NCI-H2107 treated with DMSO at 0.1 percent for 48 hours (cell line): ENCODE results near the gene NPC1.
"Not testable (repeated sequence)": the region's sequence is repeated elsewhere in the genome, so short reads cannot be mapped to it uniquely, and the experiment has no call there.

Experiments used
- DNase-seq: peaks from one replicate; lab custom pipeline; 2025; ENCODE audit not compliant: unreplicated experiment; lab: John Stamatoyannopoulos, UW

NPC1 gene

DNA sequence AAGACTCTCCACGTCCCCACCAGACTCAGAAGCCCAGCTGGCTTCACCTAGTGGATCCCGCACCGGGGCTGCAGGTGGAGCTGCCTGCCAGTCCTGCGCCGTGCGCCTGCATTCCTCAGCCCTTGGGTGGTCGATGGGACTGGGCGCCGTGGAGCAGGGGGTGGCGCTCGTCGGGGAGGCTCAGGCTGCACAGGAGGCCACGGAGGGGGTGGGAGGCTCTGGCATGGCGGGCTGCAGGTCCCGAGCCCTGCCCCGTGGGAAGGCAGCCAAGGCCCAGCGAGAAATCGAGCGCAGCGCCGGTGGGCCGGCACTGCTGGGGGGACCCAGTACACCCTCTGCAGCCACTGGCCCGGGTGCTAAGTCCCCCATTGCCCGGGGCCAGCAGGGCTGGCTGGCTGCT, 8.8 kb downstream of the NPC1 start:
- not testable (repeated sequence) for DNase-seq

GRCh38 chr18:23575309-23575651, 11.0 kb downstream of the NPC1 start:
- no peak for DNase-seq

- DNase-seq = no peak
Observed at GRCh38 chr18:23574611-23575308, 11.5 kb downstream of the NPC1 start.

DNA sequence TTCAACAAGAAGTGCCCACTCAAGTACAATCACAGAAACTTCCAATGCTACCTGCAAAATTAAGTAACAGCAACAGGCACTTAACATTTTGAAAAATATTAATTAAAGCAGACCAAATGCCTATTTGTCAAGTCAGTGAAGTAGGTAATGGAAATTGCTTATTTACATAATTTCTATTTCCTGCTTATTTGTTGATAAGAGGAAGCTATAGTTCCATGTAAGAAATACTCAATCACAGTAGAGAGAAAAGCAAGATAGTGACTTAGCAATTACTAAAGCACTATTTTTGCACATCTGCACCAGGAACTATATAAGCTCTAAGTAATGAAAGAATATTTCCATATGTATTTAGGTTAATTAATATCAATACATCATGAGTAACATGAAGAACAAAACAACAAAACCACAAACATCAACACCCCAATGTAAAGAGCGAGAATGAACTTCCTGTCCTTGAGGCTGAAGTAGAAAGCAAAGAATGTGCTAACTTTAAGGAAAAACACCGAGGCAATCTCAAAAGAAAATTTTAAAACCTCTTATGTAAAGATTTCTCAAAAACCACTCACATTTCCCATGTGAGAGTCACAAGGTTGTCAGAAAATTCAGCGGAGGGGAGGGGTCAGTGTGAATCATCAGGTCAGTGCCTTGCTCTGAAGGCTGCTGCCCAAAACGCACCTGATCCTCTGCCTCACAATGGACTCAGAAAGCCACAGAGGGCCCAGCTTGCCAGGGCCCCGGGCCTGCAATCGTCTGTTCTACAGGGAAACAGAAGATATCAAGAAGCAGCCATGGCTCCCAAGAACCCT, 12.5 kb downstream of the NPC1 start:
- DNase-seq = no peak

DNA sequence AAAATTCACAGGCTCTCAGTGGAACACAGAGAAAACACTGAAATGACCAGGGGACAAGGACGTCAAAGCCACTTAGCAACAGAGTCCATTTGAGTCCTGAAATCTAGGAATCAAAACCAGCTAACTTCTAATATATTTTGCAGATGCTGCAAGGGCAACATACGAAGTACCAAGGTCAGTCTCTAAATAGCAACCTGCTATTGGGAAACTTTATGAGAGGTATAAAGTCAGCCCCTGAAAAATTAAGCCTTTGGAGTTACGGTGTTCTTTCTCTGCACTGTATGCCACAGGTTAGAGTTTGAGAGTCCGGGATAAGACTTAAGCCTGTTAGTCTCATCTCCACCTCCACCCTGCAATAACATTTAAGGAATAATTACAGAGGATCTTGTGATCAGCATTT, 13.3 kb downstream of the NPC1 start:
- DNase-seq = no peak

DNA sequence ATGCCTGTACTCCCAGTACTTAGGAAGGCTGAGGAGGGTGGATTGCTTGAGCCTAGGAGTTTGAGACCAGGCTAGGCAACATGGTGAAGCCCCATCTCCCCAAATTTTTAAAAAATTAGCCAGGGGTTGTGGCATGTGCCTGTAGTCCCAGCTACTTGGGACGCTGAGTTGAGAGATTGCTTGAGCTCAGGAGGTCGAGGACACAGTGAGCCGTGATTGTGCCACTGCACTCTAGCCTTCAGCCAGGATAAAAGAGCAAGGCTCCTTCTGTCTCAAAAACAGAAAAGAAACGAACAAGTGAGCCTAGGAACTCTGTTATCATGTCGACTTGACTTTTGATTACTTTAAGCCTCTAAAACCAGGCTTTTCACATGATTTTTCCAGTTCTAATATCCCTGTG, 13.7 kb downstream of the NPC1 start:
- DNase-seq = no peak

- DNase-seq = no peak
Observed at GRCh38 chr18:23572012-23572411, 14.3 kb downstream of the NPC1 start.

DNA sequence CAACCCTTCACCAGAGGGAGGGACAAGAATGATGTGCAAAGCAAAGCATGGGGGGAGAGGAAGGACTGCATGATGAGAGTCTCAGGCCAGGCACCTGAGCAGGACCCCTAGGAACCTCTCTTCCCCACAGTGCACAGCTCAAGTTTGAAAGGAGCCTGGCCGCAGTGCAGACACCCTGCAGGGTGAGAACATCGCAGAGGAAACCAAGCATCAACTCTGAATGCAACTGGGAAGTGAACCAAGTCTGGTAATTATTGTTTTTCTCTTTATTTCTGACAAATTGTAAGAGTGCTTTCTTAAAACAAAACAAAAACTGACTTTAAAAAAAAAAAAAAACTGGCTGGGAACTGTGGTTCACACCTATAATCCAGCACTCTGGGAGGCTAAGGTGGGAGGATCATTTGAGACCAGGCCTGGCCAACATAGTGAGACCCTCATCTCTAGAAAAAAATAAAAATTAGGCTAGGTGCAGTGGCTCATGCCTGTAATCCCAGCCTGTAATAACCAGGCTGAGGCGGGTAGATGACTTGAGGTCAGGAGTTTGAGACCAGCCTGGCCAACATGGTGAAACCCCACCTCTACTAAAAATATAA, 15.3 kb downstream of the NPC1 start:
- no peak for DNase-seq

GRCh38 chr18:23569299-23570063, 16.8 kb downstream of the NPC1 start:
- DNase-seq = no peak

- no peak for DNase-seq
Observed at GRCh38 chr18:23568281-23569138, 17.8 kb downstream of the NPC1 start.

GRCh38 chr18:23567671-23568070, 18.6 kb downstream of the NPC1 start:
- no peak for DNase-seq

GRCh38 chr18:23565916-23566547, 20.3 kb downstream of the NPC1 start:
- DNase-seq = no peak

DNA sequence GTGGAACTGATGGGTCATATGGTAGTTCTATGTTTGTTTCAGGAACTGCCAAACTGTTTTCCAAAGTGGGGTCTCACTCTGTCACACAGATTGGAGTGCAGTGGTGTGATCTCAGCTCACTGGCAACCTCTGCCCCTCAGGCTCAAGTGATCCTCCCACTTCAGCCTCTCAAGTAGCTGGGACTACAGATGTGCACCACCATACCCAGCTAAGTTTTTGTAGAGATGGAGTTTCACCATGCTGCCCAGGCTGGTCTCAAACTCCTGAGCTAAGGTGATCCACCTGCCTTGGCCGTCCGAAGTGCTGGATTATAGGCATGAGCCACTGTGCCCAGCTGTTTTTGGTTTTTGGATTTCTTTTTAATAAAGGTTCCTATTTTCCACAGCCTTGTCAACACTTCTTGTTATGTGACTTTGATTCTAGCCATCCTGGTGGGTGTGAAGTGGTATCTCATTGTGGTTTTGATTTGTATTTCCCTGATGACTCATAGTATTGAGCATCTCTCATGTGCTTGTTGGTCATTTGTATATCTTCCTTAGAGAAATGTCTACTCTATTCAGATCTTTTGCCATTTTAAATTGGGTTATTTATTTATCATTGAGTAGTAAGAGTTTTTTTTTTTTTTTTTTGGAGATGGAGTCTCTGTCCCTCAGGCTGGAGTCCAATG, 22.8 kb downstream of the NPC1 start:
- no peak for DNase-seq

DNA sequence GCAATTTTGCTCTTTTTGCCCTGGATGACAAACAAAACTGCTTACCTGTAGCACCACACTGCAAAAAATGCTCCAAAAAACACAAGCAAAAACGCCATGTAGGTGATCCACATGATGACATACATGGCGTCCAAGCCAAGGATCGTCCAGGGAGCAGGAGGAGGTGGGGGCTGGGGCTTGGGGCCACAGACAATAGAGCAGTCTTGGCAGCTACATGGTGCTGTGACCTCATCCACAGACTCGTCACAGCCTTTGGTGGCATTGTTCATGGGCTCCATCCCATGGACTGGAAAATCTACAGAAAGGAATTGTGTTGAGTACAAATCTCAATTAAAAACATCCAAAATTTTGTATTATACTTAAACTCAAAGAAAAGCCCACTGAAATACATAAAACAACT, 26.1 kb downstream of the NPC1 start:
- no peak for DNase-seq

DNA sequence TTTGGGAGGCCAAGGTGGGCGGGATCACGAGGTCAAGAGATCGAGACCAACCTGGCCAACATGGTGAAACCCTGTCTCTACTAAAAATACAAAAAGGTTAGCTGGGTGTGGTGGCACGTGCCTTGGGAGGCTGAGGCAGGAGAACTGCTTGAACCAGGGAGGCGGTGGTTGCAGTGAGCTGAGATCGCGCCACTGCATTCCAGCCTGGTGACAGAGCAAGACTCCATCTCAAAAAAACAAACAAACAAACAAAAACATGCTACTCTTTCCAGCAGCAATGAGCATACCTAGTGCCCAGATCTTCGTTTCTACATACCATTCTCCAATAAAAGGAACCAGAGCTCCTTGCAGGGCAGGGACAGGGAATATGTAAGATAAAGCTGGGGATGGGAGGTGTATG, 28.8 kb downstream of the NPC1 start:
- DNase-seq = not testable (repeated sequence)

- no peak for DNase-seq
Observed at GRCh38 chr18:23556145-23556780, 30.0 kb downstream of the NPC1 start.

DNA sequence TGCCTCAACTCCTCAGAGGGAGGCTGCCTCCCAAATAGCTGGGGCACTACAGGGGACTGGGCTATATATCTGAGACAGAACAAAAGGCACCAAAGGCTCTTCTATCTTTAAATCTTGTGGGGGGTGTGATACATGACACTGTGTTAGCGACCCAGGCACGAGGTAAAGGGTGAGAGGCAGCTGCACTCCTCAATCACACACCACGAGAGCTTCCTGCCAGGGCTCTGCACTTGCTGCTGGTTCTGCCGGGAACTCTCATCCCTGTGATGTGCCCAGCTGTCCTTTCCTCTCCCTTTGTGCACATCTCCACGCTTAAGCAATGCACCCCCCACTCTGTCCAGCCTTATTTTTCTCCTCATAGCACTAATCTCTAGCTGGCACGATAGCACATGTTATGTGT, 32.4 kb downstream of the NPC1 start:
- no peak for DNase-seq

- DNase-seq = no peak
Observed at GRCh38 chr18:23552505-23552904, 33.8 kb downstream of the NPC1 start.

DNA sequence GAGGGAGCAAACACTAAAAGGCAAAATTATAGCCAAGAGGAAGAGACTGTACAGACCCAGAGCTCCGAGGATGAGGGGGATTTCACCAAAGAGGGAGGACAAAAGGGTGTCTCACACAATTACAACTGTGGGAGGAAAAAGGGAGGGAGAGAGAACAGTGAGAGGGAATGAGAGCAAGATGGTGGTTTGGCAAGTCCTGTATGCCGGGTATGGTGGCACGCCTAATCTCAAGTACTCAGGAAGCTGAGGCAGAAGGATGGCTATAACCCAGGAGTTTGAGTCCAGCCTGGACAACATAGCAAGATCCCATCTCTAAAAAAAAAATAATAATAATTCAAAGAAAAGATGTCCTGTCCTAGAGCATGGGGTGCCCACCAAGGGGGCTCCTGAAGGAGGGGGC, 34.3 kb downstream of the NPC1 start:
- no peak for DNase-seq
